ENCODE measurements around the gene ICE1. TPM values are rescaled to one million over a fixed set of nuclear protein-coding genes. Genes with fewer than 3 reads are reported as not detected.
"Not testable (repeated sequence)": the region's sequence is repeated elsewhere in the genome, so short reads cannot be mapped to it uniquely, and the experiment has no call there.

Gene ICE1
- total RNA-seq, 1 donor from 2014 or later: 10.8 TPM

- ATAC-seq: not testable (repeated sequence)
These were observed 70.4 kb downstream of the ICE1 start for GRCh38 chr5:5492934-5493271.

- ATAC-seq: peak; percentile 95
These were observed 72.3 kb downstream of the ICE1 start for GRCh38 chr5:5494489-5495402.

- ATAC-seq: peak; percentile 48
These were observed 74.8 kb downstream of the ICE1 start for GRCh38 chr5:5497152-5497788.

GRCh38 chr5:5499442-5499841 is 77.0 kb downstream of the ICE1 start:
- no peak for ATAC-seq

- no peak for ATAC-seq
These were observed 81.8 kb downstream of the ICE1 start for GRCh38 chr5:5504325-5504724.

- ATAC-seq: no peak
These were observed 83.3 kb downstream of the ICE1 start for GRCh38 chr5:5505815-5506214.

GRCh38 chr5:5508391-5508790 is 85.9 kb downstream of the ICE1 start:
- no peak for ATAC-seq

- ATAC-seq: no peak
These were observed 89.5 kb downstream of the ICE1 start for GRCh38 chr5:5511904-5512416.

GRCh38 chr5:5512543-5512942 is 90.1 kb downstream of the ICE1 start:
- ATAC-seq: no peak

- ATAC-seq: not testable (repeated sequence)
These were observed 98.1 kb downstream of the ICE1 start for GRCh38 chr5:5520622-5521021.

GRCh38 chr5:5521029-5521428 is 98.6 kb downstream of the ICE1 start:
- no peak for ATAC-seq

- no peak for ATAC-seq
These were observed 99.0 kb downstream of the ICE1 start for GRCh38 chr5:5521478-5521877.

GRCh38 chr5:5522336-5522735 is 99.9 kb downstream of the ICE1 start:
- no peak for ATAC-seq

- ATAC-seq: no peak
These were observed 100.6 kb downstream of the ICE1 start for GRCh38 chr5:5523066-5523505.

GRCh38 chr5:5524327-5524726 is 101.8 kb downstream of the ICE1 start:
- ATAC-seq: no peak

- ATAC-seq: no peak
These were observed 108.9 kb downstream of the ICE1 start for GRCh38 chr5:5531371-5531770.

GRCh38 chr5:5532306-5533076 is 110.0 kb downstream of the ICE1 start:
- no peak for ATAC-seq

- ATAC-seq: no peak
These were observed 111.5 kb downstream of the ICE1 start for GRCh38 chr5:5533927-5534326.

GRCh38 chr5:5534333-5534732 is 111.9 kb downstream of the ICE1 start:
- peak; percentile 66 for ATAC-seq

- ATAC-seq: no peak
These were observed 114.4 kb downstream of the ICE1 start for GRCh38 chr5:5536871-5537270.

GRCh38 chr5:5537426-5537825 is 114.9 kb downstream of the ICE1 start:
- ATAC-seq: no peak

GRCh38 chr5:5539590-5539989 is 117.1 kb downstream of the ICE1 start:
- ATAC-seq: no peak

Measured in esophagus mucosa (tissue), 1 donor.